DMS79 (cell line): ENCODE measurements around the gene CCDC47.
"Not testable (repeated sequence)": the region's sequence is repeated elsewhere in the genome, so short reads cannot be mapped to it uniquely, and the experiment has no call there.

Experiments used
- DNase-seq: peaks from one replicate; lab custom pipeline; 2025; lab: John Stamatoyannopoulos, UW

Gene CCDC47

DNA sequence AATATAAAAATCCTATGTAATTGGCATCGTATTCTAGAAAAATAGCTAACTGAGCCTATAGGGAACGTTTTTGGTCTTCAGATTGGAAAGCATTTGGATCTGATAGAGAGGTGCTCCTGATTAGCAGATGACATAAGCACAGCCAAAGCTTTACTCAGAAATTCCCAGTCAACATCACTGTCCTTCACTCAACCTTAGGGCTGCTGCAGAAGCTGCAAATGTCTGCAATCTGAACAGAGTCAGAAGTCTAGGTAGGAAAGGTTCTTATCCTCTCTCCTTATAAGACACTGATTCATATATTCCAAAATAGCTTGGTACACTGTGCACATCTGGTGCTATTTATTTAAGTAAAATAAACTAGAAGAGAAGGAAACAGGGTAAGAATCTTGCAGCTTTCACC is 51.0 kb downstream of the CCDC47 start:
- DNase-seq, result no peak

DNA sequence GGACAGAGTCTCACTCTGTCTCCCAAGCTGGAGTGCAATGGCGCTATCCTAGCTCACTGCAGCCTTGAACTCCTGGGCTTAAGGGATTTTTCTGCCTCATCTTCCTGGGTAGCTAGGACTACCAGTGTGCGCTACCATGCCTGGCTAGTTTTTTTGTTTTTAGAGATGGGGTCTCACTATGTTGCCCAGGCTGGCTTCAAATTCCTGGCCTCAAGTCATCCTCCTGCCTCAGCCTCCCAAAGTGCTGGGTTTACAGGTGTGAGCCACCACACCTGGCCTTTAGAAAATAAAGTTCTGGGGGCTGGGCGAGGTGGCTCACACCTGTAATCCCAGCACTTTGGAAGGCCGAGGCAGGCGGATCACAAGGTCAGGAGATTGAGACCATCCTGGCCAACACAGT is 53.2 kb downstream of the CCDC47 start:
- DNase-seq, result not testable (repeated sequence)

DNA sequence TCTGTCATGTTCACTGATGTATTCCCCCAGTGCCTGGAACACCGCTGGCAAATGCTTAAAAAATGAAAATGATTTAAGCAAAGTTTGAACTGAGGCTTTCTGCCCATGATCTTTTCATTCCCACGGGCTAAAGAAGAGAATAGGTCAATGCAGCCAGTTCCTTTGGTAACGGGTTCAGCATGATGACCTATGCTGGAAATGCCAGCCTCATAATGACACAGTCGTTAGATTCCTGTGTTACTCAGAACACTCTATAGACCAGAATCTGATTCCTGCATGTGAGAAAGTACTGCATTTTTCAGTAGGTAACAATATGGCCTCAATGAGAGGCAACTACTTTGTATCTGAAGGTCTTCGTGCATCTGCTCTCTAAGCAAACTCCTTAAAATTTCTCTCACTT is 54.4 kb downstream of the CCDC47 start:
- no peak for DNase-seq

DNA sequence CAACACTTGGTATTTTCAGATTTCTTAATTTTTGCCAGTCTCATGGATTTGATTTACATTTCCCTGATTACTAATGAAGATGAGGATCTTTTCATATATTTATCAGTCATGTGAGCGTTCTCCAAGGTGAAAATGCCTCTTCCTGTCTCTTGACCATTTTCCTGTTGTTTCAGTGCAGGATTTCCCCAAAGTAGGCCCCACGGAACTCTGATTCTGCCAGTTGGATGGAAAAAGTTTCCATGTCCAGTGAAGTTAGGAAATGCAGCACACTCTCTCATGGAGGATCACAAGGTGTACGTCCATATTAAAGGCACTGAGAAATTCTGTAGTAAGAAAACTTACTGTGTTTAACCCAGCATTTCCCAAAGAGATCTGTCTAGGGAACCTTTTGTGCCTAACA is 57.0 kb downstream of the CCDC47 start:
- DNase-seq, result no peak

DNA sequence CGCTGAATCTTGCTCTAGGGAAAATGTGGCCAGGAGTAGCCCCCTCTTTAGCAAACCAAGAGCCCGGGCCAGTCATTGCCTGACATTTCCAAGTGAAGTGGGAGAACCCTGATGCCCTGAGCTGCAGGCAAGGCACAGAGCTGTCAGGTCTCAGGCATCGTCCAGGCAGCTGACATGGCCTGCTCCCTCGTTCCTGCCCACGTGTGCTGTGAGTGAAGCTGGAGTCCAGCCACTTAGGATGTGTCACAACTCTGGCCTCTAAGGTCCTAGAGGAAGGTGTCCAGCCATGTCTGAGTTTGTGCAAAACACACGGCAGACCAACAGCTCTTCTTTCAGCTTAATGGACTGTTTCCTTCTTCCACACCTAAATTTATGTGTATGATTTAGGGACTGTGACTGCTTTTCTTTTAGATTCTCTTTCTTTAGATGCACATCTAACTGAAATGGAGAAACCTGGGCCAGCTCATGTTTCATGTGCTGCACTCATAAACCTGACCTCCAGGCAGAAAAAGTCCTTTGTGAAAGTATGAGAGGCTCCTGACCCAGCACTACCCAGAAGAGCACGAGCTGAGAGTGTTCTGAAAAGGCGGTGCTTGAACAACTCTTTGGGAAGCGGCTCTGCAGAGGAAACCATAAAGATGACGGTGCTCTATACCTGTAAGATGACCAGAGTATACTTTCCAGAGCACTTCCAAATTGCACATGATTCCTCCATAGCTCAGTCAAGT is 58.7 kb downstream of the CCDC47 start:
- DNase-seq, result no peak

DNA sequence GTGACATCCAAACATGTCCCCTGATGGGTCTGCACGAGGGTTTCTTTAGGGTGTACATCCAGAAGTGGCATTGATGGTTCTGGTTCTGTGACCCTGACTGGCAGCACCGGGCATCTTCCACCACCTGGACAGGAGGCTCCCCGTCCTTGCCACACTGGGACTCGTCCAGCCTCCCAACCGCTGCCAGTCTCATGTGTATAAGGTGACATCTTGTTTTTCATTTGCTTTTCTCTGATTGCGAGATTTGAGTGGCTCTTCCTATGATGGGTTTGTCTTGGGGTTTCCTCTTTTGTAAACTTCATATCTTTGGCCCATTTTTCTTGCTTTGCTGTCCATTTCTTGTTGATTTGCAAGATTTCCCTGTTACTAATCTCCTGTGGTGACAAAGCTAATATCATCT is 64.3 kb downstream of the CCDC47 start:
- DNase-seq, result no peak

DNA sequence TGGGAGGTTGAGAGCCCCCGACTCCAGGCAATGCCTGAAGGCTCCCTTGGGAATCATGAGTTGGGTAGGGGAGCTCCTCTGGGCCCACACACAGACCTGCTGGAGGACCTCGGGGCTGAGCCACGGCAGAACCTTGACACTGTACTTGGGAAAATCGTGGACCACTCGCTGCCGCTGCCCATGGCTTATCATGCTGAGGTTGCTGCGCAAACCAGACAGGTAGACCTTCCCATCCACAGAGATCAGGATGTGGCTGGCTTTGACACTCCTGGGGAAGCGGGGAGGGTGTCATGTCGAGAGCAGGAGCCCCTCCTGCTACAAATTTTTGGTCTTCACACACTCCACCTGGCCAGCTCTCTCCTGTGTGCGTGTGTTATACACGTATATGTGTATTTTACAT is 66.2 kb downstream of the CCDC47 start:
- no peak for DNase-seq

DNA sequence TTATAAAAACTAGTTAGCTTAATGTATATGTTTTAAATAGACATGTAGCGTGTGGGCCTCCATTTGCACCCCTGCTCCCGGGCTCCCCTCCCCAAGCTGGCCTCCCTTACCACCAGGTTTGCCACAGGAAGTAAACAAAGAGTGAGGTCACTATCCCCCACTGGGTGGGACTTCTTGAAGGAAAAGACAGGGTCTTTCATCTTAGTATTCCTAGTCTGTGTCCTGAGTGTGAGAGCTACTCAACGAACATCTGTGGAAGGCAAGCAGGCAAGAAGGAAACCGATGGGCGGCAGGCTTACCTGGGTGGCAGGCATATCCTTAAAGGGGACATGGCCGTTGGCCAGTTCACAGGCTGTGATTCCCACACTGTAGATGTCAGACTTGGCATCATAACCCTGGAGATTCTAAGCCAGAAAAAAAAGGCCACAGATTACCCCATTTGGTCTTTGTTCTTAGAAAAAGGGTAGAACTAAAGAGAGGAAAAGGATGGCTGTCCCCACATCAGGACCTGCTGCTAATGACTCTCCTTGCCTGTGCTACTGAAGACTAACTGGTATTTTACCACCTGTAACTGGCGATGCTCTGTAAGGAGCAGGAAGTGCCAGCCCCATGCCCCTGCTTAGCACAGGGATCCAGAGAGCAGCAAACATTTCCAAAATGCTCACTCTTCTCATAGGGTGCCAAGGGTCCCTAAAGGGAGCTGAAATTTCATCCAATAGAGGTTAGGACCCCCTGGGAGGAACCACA is 66.9 kb downstream of the CCDC47 start:
- DNase-seq, result no peak

DNA sequence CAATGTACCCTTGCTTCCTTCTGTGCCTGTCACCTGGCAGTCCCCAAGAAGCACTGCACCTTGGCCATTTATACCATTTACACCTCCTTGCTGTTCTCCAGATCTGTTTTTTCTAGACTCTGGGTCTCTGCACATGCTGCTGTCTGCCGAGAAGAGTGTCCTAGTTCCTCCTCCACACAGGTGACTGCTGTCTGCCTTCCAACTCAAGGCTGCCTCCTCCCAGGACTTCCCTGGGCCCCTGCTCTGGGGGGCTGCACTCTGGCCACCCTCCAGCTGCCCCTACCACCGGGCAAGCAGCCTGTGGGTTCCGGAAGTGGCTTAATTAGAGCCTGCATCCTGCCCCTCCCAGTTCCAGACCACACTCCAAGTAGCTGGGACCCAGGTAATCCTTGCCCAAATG is 67.7 kb downstream of the CCDC47 start:
- DNase-seq, result no peak

DNA sequence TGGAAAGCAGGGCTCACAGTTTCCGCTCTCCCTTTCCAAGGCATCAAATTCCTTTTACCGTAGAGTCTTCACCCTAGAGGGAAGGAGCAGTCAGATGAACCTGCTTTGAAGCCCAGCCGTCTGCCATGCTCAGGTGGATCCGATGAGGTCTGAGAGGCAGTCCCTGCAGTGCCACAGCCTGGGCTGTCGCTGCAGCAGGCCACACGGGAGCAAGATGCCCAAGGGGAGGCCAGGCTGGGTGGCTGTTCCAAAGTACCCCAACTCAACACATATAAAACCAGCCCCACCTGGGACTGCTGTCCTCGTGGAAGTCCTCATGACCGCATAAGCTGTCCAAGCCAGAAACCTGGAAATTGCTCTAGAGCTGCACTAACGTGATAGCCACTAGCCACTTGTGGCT is 68.6 kb downstream of the CCDC47 start:
- no peak for DNase-seq

DNA sequence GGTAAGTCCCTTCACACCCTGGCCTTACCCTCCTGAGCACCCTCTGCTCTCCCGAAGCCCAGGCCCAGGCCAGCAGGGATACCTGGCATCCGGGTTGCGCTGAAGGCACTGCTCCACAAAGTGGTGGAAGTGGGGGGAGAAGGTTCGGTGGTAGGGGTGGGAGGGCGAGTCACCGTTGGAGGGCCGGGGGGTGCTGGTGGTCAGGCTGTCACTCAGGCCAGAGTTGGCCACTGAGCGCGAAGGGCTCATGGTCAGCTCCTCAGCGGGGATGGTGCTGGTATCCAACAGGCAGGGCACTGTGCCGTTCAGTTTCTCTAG is 69.2 kb downstream of the CCDC47 start:
- DNase-seq, result no peak

DNA sequence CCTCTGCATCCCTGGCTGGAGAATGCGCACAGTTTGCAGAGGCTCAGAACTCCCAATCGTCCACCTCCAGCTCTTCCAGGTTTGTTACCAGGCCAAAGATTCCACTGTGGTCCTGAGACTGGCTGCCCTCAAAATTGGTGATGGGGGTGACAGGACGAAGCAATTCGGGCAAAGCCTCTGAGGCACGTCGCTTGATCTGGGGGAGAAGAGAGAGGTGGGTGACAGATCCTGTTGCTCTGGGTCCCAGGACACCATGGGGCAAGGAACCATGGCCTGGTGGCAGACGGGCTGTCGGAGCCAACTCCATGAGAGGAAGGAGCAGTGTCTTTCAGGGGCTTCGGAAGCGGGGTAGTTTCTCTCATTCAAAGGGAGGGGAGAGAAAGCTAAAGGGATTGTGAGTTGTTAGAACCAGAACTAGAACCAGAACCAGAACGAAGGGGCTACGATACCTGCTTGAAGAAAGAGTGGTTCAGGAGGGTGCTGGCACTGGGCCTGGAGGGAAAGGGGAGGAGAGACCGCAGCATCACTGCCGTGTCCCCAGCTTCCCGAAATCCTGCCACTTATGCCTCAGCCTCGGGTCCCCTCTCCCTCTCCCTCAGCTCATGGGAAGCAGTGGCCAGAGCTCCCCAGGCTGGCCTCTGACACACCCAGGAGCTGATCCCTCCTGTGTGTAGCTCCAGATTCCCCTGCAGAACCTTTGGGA is 69.7 kb downstream of the CCDC47 start:
- no peak for DNase-seq

DNA sequence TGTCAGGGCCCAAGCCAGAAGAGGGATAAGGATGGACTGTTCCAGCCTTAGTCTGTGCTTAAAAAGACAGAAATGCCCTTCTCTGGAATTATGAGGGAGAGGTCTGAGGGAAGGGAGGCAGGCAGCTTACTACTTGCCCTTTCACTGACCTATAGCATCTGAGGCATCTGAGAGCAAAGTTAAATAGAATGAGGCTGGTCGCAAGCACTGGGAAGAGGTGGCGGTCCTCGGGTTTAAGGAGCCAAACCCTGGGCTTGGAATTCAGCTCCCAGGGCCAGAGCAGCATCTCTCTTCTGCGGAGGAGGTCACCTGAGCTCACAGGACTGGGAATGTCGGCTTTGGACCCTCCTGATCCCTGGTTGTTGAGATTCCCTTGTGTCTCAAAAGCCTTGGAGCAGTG is 70.4 kb downstream of the CCDC47 start:
- DNase-seq, result no peak

DNA sequence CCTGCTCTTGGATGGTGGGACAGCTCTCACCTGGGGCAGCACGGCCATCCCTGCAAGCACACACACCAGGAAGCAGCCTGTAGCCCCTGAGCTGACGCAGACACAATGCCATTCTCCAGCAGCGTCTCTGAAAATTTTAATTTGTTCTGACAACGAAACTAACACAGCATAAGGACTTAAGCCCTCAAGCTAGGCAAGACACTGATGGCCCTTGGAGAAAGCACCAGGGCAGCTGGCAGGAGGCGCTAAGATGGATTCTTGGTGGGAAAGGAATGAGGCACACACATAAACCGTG is 70.7 kb downstream of the CCDC47 start:
- no peak for DNase-seq

DNA sequence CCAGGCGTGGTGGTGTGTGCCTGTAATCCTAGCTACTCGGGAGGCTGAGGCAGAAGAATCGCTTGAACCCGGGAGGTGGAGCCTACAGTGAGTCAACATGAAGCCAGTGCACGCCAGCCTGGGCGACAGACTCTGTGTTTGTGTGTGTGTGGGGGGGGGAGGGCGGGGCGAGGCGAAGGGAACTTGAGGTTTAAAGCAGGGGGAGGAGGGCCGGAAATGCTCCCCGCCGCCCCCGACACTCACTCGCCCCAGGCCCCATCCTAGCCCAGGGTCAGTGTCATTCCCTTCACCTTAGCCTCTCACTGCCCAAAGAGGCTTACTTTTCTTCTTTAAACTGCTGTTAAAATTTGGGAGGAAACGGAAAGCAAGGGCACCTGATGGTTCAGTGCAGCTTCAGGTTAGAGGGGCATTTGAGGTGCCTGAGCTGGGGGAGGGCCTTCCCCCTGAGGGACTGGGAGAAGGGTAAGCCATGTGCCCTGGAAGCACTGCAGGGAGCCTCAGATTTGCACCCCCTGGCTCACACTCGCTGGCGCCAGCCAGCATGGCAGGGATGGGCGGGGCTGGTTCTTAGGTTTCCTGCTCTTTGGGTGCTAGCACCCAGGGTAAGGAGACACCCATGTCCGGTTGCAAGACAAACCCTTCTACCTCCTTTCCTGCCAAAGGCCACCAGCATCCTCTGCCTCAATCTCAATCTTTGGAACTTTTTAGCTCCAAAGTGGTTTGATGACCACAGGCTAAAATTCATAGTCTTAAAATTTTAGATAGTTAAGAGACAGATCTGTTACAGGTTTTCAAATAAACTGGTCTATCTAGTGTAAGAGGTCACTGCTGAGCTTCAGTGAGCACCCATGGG is 71.3 kb downstream of the CCDC47 start:
- no peak for DNase-seq

DNA sequence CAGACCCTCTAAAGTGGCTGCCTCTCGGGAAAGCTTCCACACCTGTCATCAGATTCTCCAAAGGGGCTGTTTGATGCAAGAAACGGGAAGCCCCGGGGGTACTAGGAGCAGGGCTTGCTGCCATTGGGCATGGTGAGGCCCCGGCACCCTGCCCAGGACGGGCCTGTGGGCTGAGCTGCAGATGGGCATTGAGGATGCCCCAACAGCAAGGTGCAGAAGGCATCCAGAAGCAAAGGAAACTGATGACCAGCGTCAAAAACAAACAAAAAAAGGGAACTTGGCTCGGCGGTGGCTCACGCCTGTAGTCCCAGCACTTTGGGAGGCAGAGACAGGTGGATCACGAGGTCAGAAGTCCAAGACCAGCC is 72.0 kb downstream of the CCDC47 start:
- no peak for DNase-seq

DNA sequence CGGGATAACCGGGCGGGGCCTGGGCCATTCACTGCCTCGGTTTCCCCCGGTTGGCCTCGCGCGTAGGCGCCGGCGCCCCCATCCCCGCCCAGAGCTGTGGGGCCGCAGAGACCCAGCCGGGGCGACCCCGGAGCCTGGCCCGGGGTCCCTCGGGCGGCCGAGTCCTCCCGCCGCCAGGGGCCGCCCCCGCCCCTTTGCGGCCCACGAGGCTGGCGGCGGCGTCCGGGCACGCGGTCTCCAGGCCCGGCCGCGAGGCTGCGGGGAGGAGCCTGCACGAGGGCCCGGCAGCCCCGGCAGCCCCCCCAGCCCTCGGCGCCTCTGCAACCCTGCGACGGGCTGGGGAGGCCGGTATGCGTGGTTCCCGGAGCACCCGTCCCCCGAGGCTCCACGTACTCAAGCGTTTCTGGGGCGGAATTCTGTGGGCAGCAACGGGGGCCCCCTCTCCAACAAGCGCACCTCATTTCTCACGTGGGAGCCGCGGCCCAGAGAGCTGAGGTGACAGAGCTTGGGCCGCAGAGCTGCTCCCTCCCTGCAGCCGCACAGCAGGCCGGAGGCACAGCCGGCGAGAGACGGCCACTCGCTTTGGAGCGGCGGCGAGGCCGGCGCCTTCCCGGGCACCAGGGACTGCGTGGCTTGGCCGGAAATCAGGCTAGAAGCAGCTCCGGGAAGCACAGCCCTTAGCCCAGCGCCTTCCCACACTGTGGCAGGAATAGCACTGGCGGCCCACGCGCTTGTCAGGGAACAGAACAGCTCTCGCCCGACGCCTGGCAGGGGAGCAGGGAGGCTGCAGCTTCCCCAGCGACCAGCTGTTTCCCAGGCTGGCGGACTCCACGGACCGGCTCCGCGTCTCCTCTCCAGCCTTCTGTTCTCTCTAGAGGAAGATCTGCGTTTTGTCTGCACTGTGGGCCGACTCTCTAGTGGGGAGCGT is 72.6 kb downstream of the CCDC47 start:
- no peak for DNase-seq

DNA sequence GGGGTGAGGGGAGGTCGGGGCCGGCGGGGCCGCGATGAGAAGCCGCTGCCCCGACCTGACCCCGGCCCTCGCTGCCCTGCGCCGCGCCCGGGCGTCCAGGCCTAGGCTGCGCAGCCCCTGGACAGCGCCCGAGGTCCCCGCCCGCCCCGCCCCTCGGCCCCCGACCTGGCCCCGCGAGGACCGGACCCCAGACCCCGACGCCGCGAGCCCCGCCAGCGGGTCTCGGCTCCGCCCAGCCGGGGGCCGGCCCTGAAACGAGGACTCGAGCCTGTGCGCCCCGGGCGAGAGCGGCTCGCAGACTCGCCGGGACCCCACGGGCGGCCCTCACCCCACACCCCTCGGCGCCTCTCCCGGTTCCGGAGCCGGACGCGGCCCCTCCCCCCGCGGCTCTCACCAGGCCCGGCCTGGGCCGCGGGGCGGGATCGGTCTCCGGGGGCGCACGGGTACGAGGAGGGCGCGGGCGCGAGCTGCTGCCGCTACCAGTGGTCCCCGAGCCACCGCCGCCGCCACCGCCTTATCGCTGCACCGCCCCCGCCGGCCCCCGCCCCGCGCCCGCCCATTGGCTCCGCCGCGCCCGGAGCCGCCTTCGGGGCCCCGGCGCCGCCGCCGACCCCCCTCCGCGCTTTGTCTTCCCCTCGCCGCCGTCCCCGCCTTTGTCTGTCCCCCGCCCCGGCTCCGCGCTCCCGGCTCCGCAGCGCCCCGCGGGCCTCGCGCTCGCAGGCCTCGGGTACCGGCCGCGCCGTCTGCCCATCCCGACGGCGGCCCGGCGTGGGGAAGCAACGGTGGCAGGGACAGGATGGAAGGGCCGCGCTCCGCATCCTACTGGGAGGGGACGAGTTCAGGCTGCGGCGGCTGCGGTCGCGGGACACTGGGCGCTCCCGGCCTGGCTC is 73.5 kb downstream of the CCDC47 start, which contains the start of gene LIMD2:
TSS of gene LIMD2 (minus strand) at position 488 of the 890 bp plus-strand sequence. CDS start 827 bp downstream, outside the sequence.
- no peak for DNase-seq

DNA sequence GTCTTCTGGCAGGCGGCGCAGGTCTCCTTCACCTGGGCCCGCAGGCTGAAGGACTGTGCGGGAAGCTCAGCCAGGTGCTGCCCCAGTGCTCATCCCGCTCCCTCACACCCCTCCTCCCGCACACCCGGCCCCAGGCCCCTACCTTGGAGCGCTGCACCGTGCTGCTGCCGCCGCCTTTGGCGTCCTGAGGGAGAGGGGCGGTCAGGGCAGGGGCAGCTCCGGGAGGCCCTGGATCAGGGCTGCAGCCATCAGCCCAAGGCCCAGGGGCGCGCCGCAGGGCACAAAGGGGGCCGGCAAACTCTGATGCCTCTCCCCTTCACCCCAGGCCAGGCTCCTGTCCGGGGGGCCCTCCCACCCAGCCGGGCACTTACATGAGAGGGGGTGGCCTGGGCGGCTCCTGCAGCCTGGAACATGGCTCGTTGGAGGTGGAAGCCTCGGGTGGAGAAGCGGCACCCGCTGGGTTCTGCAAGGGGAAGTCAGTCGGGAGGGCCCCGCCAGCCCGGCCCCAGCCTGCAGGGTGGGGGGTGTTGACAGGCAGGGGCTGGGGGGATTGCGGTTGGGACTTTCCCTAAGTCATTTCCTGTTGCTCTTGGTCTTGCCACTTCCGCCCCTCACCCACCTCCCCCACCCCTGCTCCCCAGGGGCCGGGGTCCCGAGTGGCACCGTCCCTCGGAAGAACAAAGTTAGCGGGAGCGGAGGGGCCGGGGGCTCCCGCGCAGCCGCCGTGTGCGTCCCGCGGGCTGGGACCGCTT is 74.3 kb downstream of the CCDC47 start:
- no peak for DNase-seq
